Endothelial cell of umbilical vein (primary cell): Measurements from ENCODE around the gene STK16. TPM values are rescaled to one million over a fixed set of nuclear protein-coding genes. Genes with fewer than 3 reads are reported as not detected.

Experiments
- BruUV-seq: library from RNA; stranded (reverse); fragments of 400-500 nt; replicated peaks from 2 replicates; lab custom pipeline; 2021; lab: Mats Ljungman, UMichigan
- CTCF ChIA-PET: fragments of 300-600, 350-600 bp; sonication (Branson Sonifier 250); formaldehyde crosslinking; loops from one replicate; lab custom pipeline; 2021; ENCODE audit warnings: antibody characterized with exemption, inconsistent platforms; lab: Charles Lee
- POLR2A ChIA-PET: fragments of 300-600, 350-600 bp; sonication (Branson Sonifier 250); formaldehyde crosslinking; loops from one replicate; lab custom pipeline; 2021; ENCODE audit warnings: antibody characterized with exemption, inconsistent platforms; lab: Charles Lee
- DNase-seq: peaks from one replicate; pipeline ENCODE4 v3.0.0-alpha.2; 2011; ENCODE audit warnings: low read depth, low spot score
- FAIRE-seq: peaks from 2 replicates; lab custom pipeline; 2011; peaks lifted over from hg19 to GRCh38; lab: Jason Lieb, UNC
- H2AFZ ChIP-seq: 2 replicates; pipeline ENCODE4 v1.6.0; 2012; ENCODE audit warnings: low read depth, low read length, control low read depth, inconsistent platforms
- H3K27ac ChIP-seq: 2 replicates; pipeline ENCODE4 v1.5.1; 2011; ENCODE audit warnings: low read depth, mild to moderate bottlenecking, control low read depth, low read length, moderate library complexity; ENCODE audit not compliant: insufficient read depth
- H3K27me3 ChIP-seq, 2 experiments: 2 replicates each; pipeline versions ENCODE4 v1.6.0 to v1.6.1; 2011; ENCODE audit warnings: low read length in 2 of 2, mixed read lengths in 1 of 2; ENCODE audit not compliant: control insufficient read depth in 2 of 2, insufficient read depth in 2 of 2
- H3K36me3 ChIP-seq, 2 experiments: 2 replicates in 1 of 2; 3 replicates in 1 of 2; pipeline ENCODE4 v1.5.1; 2011; ENCODE audit warnings: low read length in 2 of 2, mild to moderate bottlenecking in 1 of 2, moderate library complexity in 1 of 2; ENCODE audit not compliant: control insufficient read depth in 2 of 2, insufficient read depth in 2 of 2; ENCODE audit errors: extremely low read depth in 1 of 2
- H3K4me1 ChIP-seq: 3 replicates; pipeline ENCODE4 v1.5.1; 2011; ENCODE audit warnings: mild to moderate bottlenecking, low read length; ENCODE audit not compliant: control insufficient read depth, insufficient read depth; ENCODE audit errors: extremely low read depth
- H3K4me2 ChIP-seq: 2 replicates; pipeline ENCODE4 v1.6.1; 2011; ENCODE audit warnings: low read length, control low read depth, mixed read lengths; ENCODE audit not compliant: insufficient read depth
- H3K4me3 ChIP-seq, 3 experiments: fragments of 200-600 bp in 1 of 3; sonication (generic), shearing (Covaris generic) in 1 of 3; replicated peaks in 1 of 3; 2 replicates each; pipeline ENCODE4 v1.5.1; 2011 to 2016; ENCODE audit warnings: control low read depth in 3 of 3, low read length in 3 of 3, mild to moderate bottlenecking in 2 of 3, inconsistent platforms in 1 of 3, low read depth in 1 of 3, moderate library complexity in 1 of 3; ENCODE audit not compliant: insufficient read depth in 1 of 3
- H3K79me2 ChIP-seq: 2 replicates; pipeline ENCODE4 v1.6.0; 2012; ENCODE audit warnings: low read length, inconsistent platforms; ENCODE audit not compliant: control insufficient read depth, insufficient read depth
- H3K9ac ChIP-seq: replicated peaks from 2 replicates; pipeline ENCODE3; 2011; ENCODE audit warnings: low read length, control low read depth; ENCODE audit not compliant: insufficient read depth; ENCODE audit errors: extremely low read depth
- H3K9me1 ChIP-seq: replicated peaks from 3 replicates; pipeline ENCODE4 v1.6.0; 2011; ENCODE audit warnings: mild to moderate bottlenecking, low read length; ENCODE audit not compliant: control insufficient read depth, insufficient read depth; ENCODE audit errors: extremely low read depth
- H3K9me3 ChIP-seq: replicated peaks from 2 replicates; pipeline ENCODE4 v1.5.1; 2012; ENCODE audit warnings: low read length, inconsistent platforms; ENCODE audit not compliant: control insufficient read depth, insufficient read depth
- H4K20me1 ChIP-seq: replicated peaks from 2 replicates; pipeline ENCODE3; 2011; ENCODE audit warnings: mild to moderate bottlenecking, low read length; ENCODE audit not compliant: control insufficient read depth, insufficient read depth; ENCODE audit errors: extremely low read depth
- EZH2 ChIP-seq: IDR thresholded peaks from 2 replicates; pipeline ENCODE4 v1.6.1; 2012; ENCODE audit warnings: borderline replicate concordance, low read depth, mild to moderate bottlenecking, moderate library complexity, low read length, inconsistent platforms; ENCODE audit not compliant: severe bottlenecking
- FOS ChIP-seq: IDR thresholded peaks from 2 replicates; pipeline ENCODE4 v1.6.1; 2011; ENCODE audit warnings: mild to moderate bottlenecking, low read length, moderate library complexity, borderline replicate concordance; ENCODE audit not compliant: insufficient read depth
- GATA2 ChIP-seq: IDR thresholded peaks from 2 replicates; pipeline ENCODE4 v1.7.0; 2011; ENCODE audit warnings: low read depth, mild to moderate bottlenecking, moderate library complexity, mixed read lengths, low read length; ENCODE audit not compliant: insufficient read length, insufficient read depth
- JUN ChIP-seq: IDR thresholded peaks from 2 replicates; pipeline ENCODE4 v1.6.1; 2011; ENCODE audit warnings: borderline replicate concordance, low read depth; ENCODE audit not compliant: insufficient read length, insufficient read depth
- MYC ChIP-seq: IDR thresholded peaks from one replicate; pipeline ENCODE4 v1.6.1; 2011; ENCODE audit warnings: mild to moderate bottlenecking, low read depth, low read length
- POLR2A ChIP-seq: IDR thresholded peaks from 2 replicates; pipeline ENCODE4 v1.6.1; 2012; ENCODE audit warnings: low read depth, mild to moderate bottlenecking, control low read depth, low read length
- POLR2AphosphoS5 ChIP-seq: IDR thresholded peaks from 2 replicates; pipeline ENCODE4 v1.6.1; 2012; ENCODE audit warnings: low read depth, mild to moderate bottlenecking, control low read depth, low read length, moderate library complexity; ENCODE audit not compliant: insufficient read depth
- dilution Hi-C: fragments of 300-500 bp; cut with MboI; formaldehyde crosslinking; loops from one replicate; pipeline ENCODE4 v1.15.0; 2019; ENCODE audit warnings: low sequenced_read_pairs; ENCODE audit not compliant: extremely low pct_ligation_motif_present
- intact Hi-C: fragments of 100-400 bp; cut with micrococcal nuclease; formaldehyde crosslinking; loops from one replicate; pipeline ENCODE4 v1.10.0; 2022
- microRNA counts: library from miRNA; unstranded; fragments of <30 nt; microRNA quantifications from one replicate; lab custom pipeline; 2016
- microRNA-seq: library from miRNA; unstranded; fragments of <30 nt; microRNA quantifications from one replicate; pipeline ENCODE4 v1.2.0, GENCODE V29; 2021; ENCODE audit warnings: borderline number of aligned reads, borderline replicate concordance
- polyA plus RNA-seq, 4 experiments: library from polyadenylated mRNA; depleted of rRNA in 3 of 4; stranded (reverse) in 3 of 4; unstranded in 1 of 4; fragments of >200 nt; gene quantifications; 2 replicates each; pipeline versions ENCODE4 v1.2.1 to v1.2.3, GENCODE V29; 2011 to 2012; ENCODE audit warnings: missing spikeins in 1 of 4
- small RNA-seq: library from RNA; depleted of rRNA; stranded (forward); fragments of <200 nt; gene quantifications from one replicate; pipeline ENCODE3, GENCODE V24; 2012; ENCODE audit warnings: low replicate concordance, low read depth; ENCODE audit not compliant: insufficient read depth, insufficient read length
- total RNA-seq: library from RNA; stranded (reverse); gene quantifications from 2 replicates; pipeline ENCODE4 v1.2.3, GENCODE V29; 2021
- TF ChIP-seq, protein P1 (sequence below), 2 donors: IDR thresholded peaks; 1 replicate in 1 of 2; 2 replicates in 1 of 2; pipeline ENCODE4 v1.5.1; 2011; ENCODE audit warnings: low read length in 2 of 2, mild to moderate bottlenecking in 2 of 2, moderate library complexity in 2 of 2, control low read depth in 1 of 2, inconsistent platforms in 1 of 2, low read depth in 1 of 2; ENCODE audit not compliant: insufficient read depth in 1 of 2; ENCODE audit errors: extremely low read depth in 1 of 2
- TF ChIP-seq, protein P2 (sequence below): IDR thresholded peaks from 2 replicates; pipeline ENCODE4 v1.6.1; 2011; ENCODE audit not compliant: insufficient read depth, insufficient read length

STK16 gene
- total and polyA plus RNA-seq, 2 donors (not counting 3 experiments of a cell fraction or from before 2014, with no cell fraction given) = 18.8 to 63.2 TPM

DNA sequence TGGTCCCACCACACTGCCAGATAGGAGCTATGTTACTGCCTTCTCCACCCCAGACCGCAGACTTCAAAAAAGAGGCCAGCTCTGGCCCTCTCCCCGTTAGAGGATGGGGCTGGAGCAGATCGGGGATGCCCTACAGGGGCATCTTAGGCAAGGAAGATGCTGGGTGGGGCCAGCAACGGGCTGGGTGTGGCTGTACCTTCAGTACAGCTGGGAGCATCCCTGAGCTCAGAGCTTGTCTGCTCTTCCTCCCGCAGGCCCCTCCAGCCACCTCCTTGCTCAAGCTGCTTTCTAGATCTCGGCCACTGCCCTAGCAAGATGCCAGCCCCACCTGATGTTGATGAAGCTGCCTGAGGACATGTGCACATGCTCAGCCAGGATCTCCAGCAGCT is 54.1 kb downstream of the STK16 start:
- intact Hi-C loops = loop anchor here (5.0 kb wide), 2 partner anchors 88 to 317 kb away; partner anchors contain the start of gene DNPEP
- H3K36me3 ChIP-seq = no peaks in the 10 kb centered on the region
- H3K27ac ChIP-seq = no peak overlapping the region
- DNase-seq = no peak
- H3K79me2 ChIP-seq = no peaks in the 10 kb centered on the region
- dilution Hi-C loops = no loop called here
- H3K27me3 ChIP-seq = peaks cover 7 to 14% of the 10 kb centered on the region in 2 experiments
- H3K9me3 ChIP-seq = no peaks in the 10 kb centered on the region
- no peaks in the 10 kb centered on the region for H3K9me1 ChIP-seq
- BruUV-seq = no TSS peak
- no peak overlapping the region for H3K4me2 ChIP-seq
- H3K4me1 ChIP-seq = peaks cover 2% of the 10 kb centered on the region
- H4K20me1 ChIP-seq = no peaks in the 10 kb centered on the region
- POLR2A ChIA-PET = no interaction called here
- no peak overlapping the region for H2AFZ ChIP-seq
- H3K9ac ChIP-seq = no peak overlapping the region
- CTCF ChIA-PET = interaction anchor here (0.9 to 11.2 kb wide), 10 partner anchors 9 to 269 kb away, joined by 3 to 253 read pairs (median 3); partner anchors contain the start of genes DNAJB2, NHEJ1 and SLC23A3
- no peak overlapping the region for H3K4me3 ChIP-seq
- no peak for FAIRE-seq
- no peak for TF ChIP-seq POLR2AphosphoS5
- no peak for TF ChIP-seq EZH2
- TF ChIP-seq MYC = no peak
- TF ChIP-seq JUN = no peak
- TF ChIP-seq, protein P1, sequence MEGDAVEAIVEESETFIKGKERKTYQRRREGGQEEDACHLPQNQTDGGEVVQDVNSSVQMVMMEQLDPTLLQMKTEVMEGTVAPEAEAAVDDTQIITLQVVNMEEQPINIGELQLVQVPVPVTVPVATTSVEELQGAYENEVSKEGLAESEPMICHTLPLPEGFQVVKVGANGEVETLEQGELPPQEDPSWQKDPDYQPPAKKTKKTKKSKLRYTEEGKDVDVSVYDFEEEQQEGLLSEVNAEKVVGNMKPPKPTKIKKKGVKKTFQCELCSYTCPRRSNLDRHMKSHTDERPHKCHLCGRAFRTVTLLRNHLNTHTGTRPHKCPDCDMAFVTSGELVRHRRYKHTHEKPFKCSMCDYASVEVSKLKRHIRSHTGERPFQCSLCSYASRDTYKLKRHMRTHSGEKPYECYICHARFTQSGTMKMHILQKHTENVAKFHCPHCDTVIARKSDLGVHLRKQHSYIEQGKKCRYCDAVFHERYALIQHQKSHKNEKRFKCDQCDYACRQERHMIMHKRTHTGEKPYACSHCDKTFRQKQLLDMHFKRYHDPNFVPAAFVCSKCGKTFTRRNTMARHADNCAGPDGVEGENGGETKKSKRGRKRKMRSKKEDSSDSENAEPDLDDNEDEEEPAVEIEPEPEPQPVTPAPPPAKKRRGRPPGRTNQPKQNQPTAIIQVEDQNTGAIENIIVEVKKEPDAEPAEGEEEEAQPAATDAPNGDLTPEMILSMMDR (IDR thresholded peaks at IDR 0.05; ENCODE audit: extremely low read depth in 1 of 2, insufficient read depth in 1 of 2, low read depth in 1 of 2, low read length in 2 of 2) = no peak
- TF ChIP-seq, protein P2, sequence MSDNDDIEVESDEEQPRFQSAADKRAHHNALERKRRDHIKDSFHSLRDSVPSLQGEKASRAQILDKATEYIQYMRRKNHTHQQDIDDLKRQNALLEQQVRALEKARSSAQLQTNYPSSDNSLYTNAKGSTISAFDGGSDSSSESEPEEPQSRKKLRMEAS = no peak
- no peak for TF ChIP-seq FOS
- TF ChIP-seq POLR2A = no peak
- no peak for TF ChIP-seq GATA2

MicroRNAs within 50 kb of the gene (microRNA counts, 767-probe panel; counts per million panel counts)
- 723 counts per million, percentile 96 among the panel's probes with 10 or more counts for microRNA hsa-miR-153 (lab: Ali Mortazavi, UCI)

Small RNA genes within 50 kb of the gene (microRNA-seq; reads per million reads assigned to microRNA genes)
- gene MIR153-1 = not detected

Small RNA genes within 50 kb of the gene (small RNA-seq; reads per million reads assigned to genes)
- not detected for gene MIR153-1

Other genes starting within 250 kb of the STK16 start
- not detected in 2 replicates for gene CFAP65, start 204.0 kb upstream of the STK16 start, total RNA-seq
- 0.03 TPM in 1 of 2 replicates, not detected in the other for gene CFAP65, start 204.0 kb upstream of the STK16 start, polyA plus RNA-seq
- gene IHH, start 184.6 kb upstream of the STK16 start, total RNA-seq = 0.37 TPM in 1 of 2 replicates, not detected in the other
- 0.03 TPM in 1 of 2 replicates, not detected in the other for gene IHH, start 184.6 kb upstream of the STK16 start, polyA plus RNA-seq
- 12.1 and 12.9 TPM in 2 replicates for gene NHEJ1, start 84.7 kb upstream of the STK16 start, total RNA-seq
- gene NHEJ1, start 84.7 kb upstream of the STK16 start, polyA plus RNA-seq = 11.9 and 12.8 TPM in 2 replicates
- gene SLC23A3, start 75.5 kb upstream of the STK16 start, total RNA-seq = 5.2 and 7.1 TPM in 2 replicates
- 2.7 and 3.2 TPM in 2 replicates for gene SLC23A3, start 75.5 kb upstream of the STK16 start, polyA plus RNA-seq
- gene CNPPD1, start 68.6 kb upstream of the STK16 start, total RNA-seq = 41.0 and 44.0 TPM in 2 replicates
- 51.1 and 55.7 TPM in 2 replicates for gene CNPPD1, start 68.6 kb upstream of the STK16 start, polyA plus RNA-seq
- gene RETREG2, start 67.2 kb upstream of the STK16 start, total RNA-seq = 58.2 and 59.5 TPM in 2 replicates
- gene RETREG2, start 67.2 kb upstream of the STK16 start, polyA plus RNA-seq = 68.1 and 76.1 TPM in 2 replicates
- gene ZFAND2B, start 38.7 kb upstream of the STK16 start, total RNA-seq = 23.3 and 24.0 TPM in 2 replicates
- 52.0 and 52.9 TPM in 2 replicates for gene ZFAND2B, start 38.7 kb upstream of the STK16 start, polyA plus RNA-seq
- gene ABCB6, start 26.5 kb upstream of the STK16 start, total RNA-seq = 26.6 and 32.5 TPM in 2 replicates
- 25.7 and 35.1 TPM in 2 replicates for gene ABCB6, start 26.5 kb upstream of the STK16 start, polyA plus RNA-seq
- 62.2 and 65.5 TPM in 2 replicates for gene ATG9A, start 15.8 kb upstream of the STK16 start, total RNA-seq
- 95.0 and 110 TPM in 2 replicates for gene ATG9A, start 15.8 kb upstream of the STK16 start, polyA plus RNA-seq
- gene ANKZF1, start 15.7 kb upstream of the STK16 start, total RNA-seq = 34.0 and 36.2 TPM in 2 replicates
- gene ANKZF1, start 15.7 kb upstream of the STK16 start, polyA plus RNA-seq = 23.4 and 26.5 TPM in 2 replicates
- 9.2 and 9.5 TPM in 2 replicates for gene GLB1L, start within 50 bp of the STK16 start, total RNA-seq
- 11.9 and 13.6 TPM in 2 replicates for gene GLB1L, start within 50 bp of the STK16 start, polyA plus RNA-seq
- gene TUBA4B, start 7.8 kb downstream of the STK16 start, total RNA-seq = not detected in 2 replicates
- gene TUBA4B, start 7.8 kb downstream of the STK16 start, polyA plus RNA-seq = not detected in 2 replicates
- gene TUBA4A, start 8.4 kb downstream of the STK16 start, total RNA-seq = 10.7 and 16.5 TPM in 2 replicates
- gene TUBA4A, start 8.4 kb downstream of the STK16 start, polyA plus RNA-seq = 24.8 and 29.4 TPM in 2 replicates
- gene DNAJB2, start 33.9 kb downstream of the STK16 start, total RNA-seq = 27.3 and 30.4 TPM in 2 replicates
- gene DNAJB2, start 33.9 kb downstream of the STK16 start, polyA plus RNA-seq = 30.6 and 35.0 TPM in 2 replicates
- gene PTPRN, start 63.9 kb downstream of the STK16 start, total RNA-seq = not detected in 2 replicates
- not detected in 2 replicates for gene PTPRN, start 63.9 kb downstream of the STK16 start, polyA plus RNA-seq
- not detected in 2 replicates for gene RESP18, start 87.3 kb downstream of the STK16 start, total RNA-seq
- not detected in 2 replicates for gene RESP18, start 87.3 kb downstream of the STK16 start, polyA plus RNA-seq
- gene DNPEP, start 142.4 kb downstream of the STK16 start, total RNA-seq = 40.4 and 43.1 TPM in 2 replicates
- 77.5 and 83.2 TPM in 2 replicates for gene DNPEP, start 142.4 kb downstream of the STK16 start, polyA plus RNA-seq
- gene DES, start 172.9 kb downstream of the STK16 start, total RNA-seq = not detected in 2 replicates
- gene DES, start 172.9 kb downstream of the STK16 start, polyA plus RNA-seq = not detected in 2 replicates
- gene SPEG, start 189.4 kb downstream of the STK16 start, total RNA-seq = 0.21 and 0.84 TPM in 2 replicates
- 3.5 TPM in 2 replicates for gene SPEG, start 189.4 kb downstream of the STK16 start, polyA plus RNA-seq